GM13976 (cell line): ENCODE measurements around the gene MACC1.
"Not testable (repeated sequence)": the region's sequence is repeated elsewhere in the genome, so short reads cannot be mapped to it uniquely, and the experiment has no call there.

Experiments
- DNase-seq: peaks from one replicate; pipeline ENCODE4 v3.0.0; 2012; ENCODE audit warnings: low spot score
- CTCF ChIP-seq: IDR thresholded peaks from 2 replicates; pipeline ENCODE4 v1.5.1; 2012; ENCODE audit warnings: borderline replicate concordance, mild to moderate bottlenecking; ENCODE audit not compliant: insufficient read depth; ENCODE audit errors: extremely low read depth, missing control alignments, control extremely low read depth
- in situ Hi-C: fragments of 300-500 bp; cut with MboI; formaldehyde crosslinking; loops from one replicate; pipeline ENCODE4 v1.12.0; 2022; ENCODE audit warnings: low sequenced_read_pairs, mixed read lengths, inconsistent platforms; ENCODE audit not compliant: unreplicated experiment

MACC1 gene

GRCh38 chr7:20188567-20188966 lies 28.6 kb downstream of the MACC1 start:
- in situ Hi-C loops, result no loop called here
- DNase-seq, result no peak
- TF ChIP-seq CTCF, result no peak

GRCh38 chr7:20187850-20188249 lies 29.3 kb downstream of the MACC1 start:
- in situ Hi-C loops, result not testable (repeated sequence)

GRCh38 chr7:20185988-20186387 lies 31.2 kb downstream of the MACC1 start:
- no peak for TF ChIP-seq CTCF
- in situ Hi-C loops, result no loop called here
- DNase-seq, result no peak

More at GRCh38 chr7:20187850-20188249, 29.3 kb downstream of the MACC1 start:
- not testable (repeated sequence) for DNase-seq

GRCh38 chr7:20183086-20183485 lies 34.1 kb downstream of the MACC1 start:
- TF ChIP-seq CTCF, result no peak
- no peak for DNase-seq
- in situ Hi-C loops, result no loop called here

GRCh38 chr7:20176578-20177242 lies 40.5 kb downstream of the MACC1 start:
- in situ Hi-C loops, result no loop called here
- no peak for DNase-seq
- TF ChIP-seq CTCF, result no peak

- TF ChIP-seq CTCF, result no peak
- in situ Hi-C loops, result loop anchor here (25.0 kb wide), 2 partner anchors 412 to 413 kb away; partner anchors contain the start of gene TMEM196
- no peak for DNase-seq
Measured at GRCh38 chr7:20173828-20174227, 43.4 kb downstream of the MACC1 start.

- in situ Hi-C loops, result loop anchor here (25.0 kb wide), 2 partner anchors 411 to 414 kb away; partner anchors contain the start of gene TMEM196
- peak; percentile 41 for DNase-seq
- TF ChIP-seq CTCF, result peak; percentile 13
Measured at GRCh38 chr7:20172736-20173334, 44.3 kb downstream of the MACC1 start.
